Mucosa of descending colon (tissue), 3 donors: ENCODE measurements around the gene GPR89A. TPM values are rescaled to one million over a fixed set of nuclear protein-coding genes. Genes with fewer than 3 reads are reported as not detected.

Experiments
- ATAC-seq: fragments of 200-7000 bp; cut with Tn5 transposase; one replicate; pipeline ENCODE4 v1.9.1; 2020; ENCODE audit warnings: mild to moderate bottlenecking, moderate library complexity
- DNase-seq, 3 donors: peaks; one replicate each; pipeline ENCODE4 v3.0.0-alpha.2; 2020
- H3K36me3 ChIP-seq: fragments of 200-600 bp; one replicate; pipeline ENCODE4 v1.8.0; 2021; ENCODE audit warnings: low read depth, mild to moderate bottlenecking
- H3K4me1 ChIP-seq: fragments of 200-600 bp; one replicate; pipeline ENCODE4 v1.8.0; 2021; ENCODE audit warnings: low read depth, mild to moderate bottlenecking
- H3K4me3 ChIP-seq: fragments of 200-600 bp; one replicate; pipeline ENCODE4 v1.8.0; 2021; ENCODE audit warnings: mild to moderate bottlenecking
- H3K9me3 ChIP-seq: fragments of 200-600 bp; one replicate; pipeline ENCODE4 v1.8.0; 2021; ENCODE audit warnings: mild to moderate bottlenecking
- CTCF ChIP-seq: fragments of 200-600 bp; IDR thresholded peaks from one replicate; pipeline ENCODE4 v1.8.0; 2022; ENCODE audit warnings: antibody characterized with exemption, mild to moderate bottlenecking
- intact Hi-C, 2 donors: fragments of 100-400 bp; cut with DNase I in 1 of 2; cut with micrococcal nuclease in 1 of 2; formaldehyde crosslinking; loops; one replicate each; pipeline versions ENCODE4 v1.11.0 to v1.11.1; 2022; cut with DNase I, micrococcal nuclease
- total RNA-seq, 3 donors: library from RNA; stranded (reverse); fragmentation: NEBNext Ultra II Directional in 2 of 3; extraction: Animal tissue kit (Norgen Biotek cat#: 25700) in 2 of 3; gene quantifications; one replicate each; pipeline versions ENCODE4 v1.2.1 to v1.2.4, GENCODE V29; 2021 to 2023
- donor health status: DM: no; HTN: no; CAD: no; lungs with moderate emphysema.
- donor health status: DM: no; HTN: no; CAD: no.
- donor health status: DM: no; HTN: yes; CAD: no.

GPR89A gene
- total RNA-seq, 3 donors from 2014 or later, result 14.4 to 19.4 (median 17.8) TPM

GRCh38 chr1:145695821-145696629 lies 88.2 kb downstream of the GPR89A start:
- no peak for ATAC-seq
- no peak for TF ChIP-seq CTCF

GRCh38 chr1:145696630-145696960 lies 88.8 kb downstream of the GPR89A start:
- DNase-seq (no peak), ATAC-seq (no peak)
- Histone ChIP-seq H3K36me3 (no peaks in the 10 kb centered on the region), H3K4me3 (no peak overlapping the region), H3K4me1 (no peaks in the 10 kb centered on the region), H3K9me3 (no peaks in the 10 kb centered on the region)
- TF ChIP-seq CTCF, result no peak
- intact Hi-C loops, result no loop called here

More at GRCh38 chr1:145695821-145696629, 88.2 kb downstream of the GPR89A start:
- Histone ChIP-seq H3K9me3 (no peaks in the 10 kb centered on the region), H3K4me1 (no peaks in the 10 kb centered on the region), H3K4me3 (no peak overlapping the region), H3K36me3 (no peaks in the 10 kb centered on the region)
- intact Hi-C loops, result no loop called here
- DNase-seq, result no peak

- H3K4me3 ChIP-seq, result no peak overlapping the region
- intact Hi-C loops, result no loop called here
- no peaks in the 10 kb centered on the region for H3K9me3 ChIP-seq
- no peaks in the 10 kb centered on the region for H3K4me1 ChIP-seq
- TF ChIP-seq CTCF, result no peak
- ATAC-seq, result no peak
- H3K36me3 ChIP-seq, result no peaks in the 10 kb centered on the region
- no peak for DNase-seq
Measured at GRCh38 chr1:145701306-145701862, 93.6 kb downstream of the GPR89A start.

- no peaks in the 10 kb centered on the region for H3K4me1 ChIP-seq
- intact Hi-C loops, result no loop called here
- H3K4me3 ChIP-seq, result no peak overlapping the region
- no peaks in the 10 kb centered on the region for H3K9me3 ChIP-seq
- ATAC-seq, result no peak
- no peak for TF ChIP-seq CTCF
- DNase-seq, result no peak
- H3K36me3 ChIP-seq, result no peaks in the 10 kb centered on the region
Measured at GRCh38 chr1:145702052-145702451, 94.3 kb downstream of the GPR89A start.

- ATAC-seq (no peak), DNase-seq (no peak)
- no peaks in the 10 kb centered on the region for H3K4me1 ChIP-seq
- TF ChIP-seq CTCF, result no peak
- no peaks in the 10 kb centered on the region for H3K36me3 ChIP-seq
- intact Hi-C loops, result no loop called here
- no peaks in the 10 kb centered on the region for H3K9me3 ChIP-seq
- no peak overlapping the region for H3K4me3 ChIP-seq
Measured at GRCh38 chr1:145702826-145703225, 95.0 kb downstream of the GPR89A start.
